Liver (tissue), 9 donors: ENCODE data around the gene MAP3K21. TPM values are rescaled to one million over a fixed set of nuclear protein-coding genes. Genes with fewer than 3 reads are reported as not detected.

Experiments
- DNase-seq: peaks from one replicate; pipeline ENCODE4 v3.0.0-alpha.2; 2017; ENCODE audit warnings: low spot score
- H3K27ac ChIP-seq, 2 donors: one replicate each; pipeline ENCODE4 v1.7.0; 2013; ENCODE audit warnings: inconsistent platforms in 2 of 2, low read length in 2 of 2, control low read depth in 1 of 2, low read depth in 1 of 2, mild to moderate bottlenecking in 1 of 2
- H3K27me3 ChIP-seq, 4 donors: one replicate each; pipeline versions ENCODE4 v1.6.1 to v1.7.0; 2013; ENCODE audit warnings: low read length in 3 of 4, inconsistent platforms in 1 of 4, mild to moderate bottlenecking in 1 of 4, moderate library complexity in 1 of 4; ENCODE audit not compliant: control insufficient read depth in 4 of 4, insufficient read depth in 4 of 4
- H3K36me3 ChIP-seq, 4 donors: one replicate each; pipeline versions ENCODE4 v1.6.1 to v1.7.0; 2013; ENCODE audit warnings: low read length in 3 of 4, mild to moderate bottlenecking in 3 of 4, low read depth in 1 of 4, moderate library complexity in 1 of 4; ENCODE audit not compliant: control insufficient read depth in 4 of 4, insufficient read depth in 3 of 4
- H3K4me1 ChIP-seq, 4 donors: one replicate each; pipeline versions ENCODE4 v1.6.1 to v1.7.0; 2013; ENCODE audit warnings: low read length in 3 of 4, mild to moderate bottlenecking in 3 of 4, moderate library complexity in 1 of 4; ENCODE audit not compliant: control insufficient read depth in 4 of 4, insufficient read depth in 4 of 4
- H3K4me3 ChIP-seq, 3 donors: one replicate each; pipeline versions ENCODE4 v1.6.1 to v1.7.0; 2013; ENCODE audit warnings: low read length in 3 of 3, control low read depth in 1 of 3, low read depth in 1 of 3, mild to moderate bottlenecking in 1 of 3
- H3K9ac ChIP-seq, 2 donors: one replicate each; pipeline ENCODE4 v1.7.0; 2013; ENCODE audit warnings: low read length in 2 of 2, mild to moderate bottlenecking in 2 of 2, moderate library complexity in 2 of 2, control low read depth in 1 of 2, low read depth in 1 of 2
- H3K9me3 ChIP-seq, 4 donors: one replicate each; pipeline versions ENCODE4 v1.6.1 to v1.7.0; 2013; ENCODE audit warnings: low read length in 3 of 4; ENCODE audit not compliant: control insufficient read depth in 4 of 4
- EGR1 ChIP-seq, 2 donors: IDR thresholded peaks; 2 replicates each; pipeline ENCODE4 v1.6.1; 2016 to 2018; ENCODE audit warnings: antibody characterized with exemption in 2 of 2, low read depth in 2 of 2
- FOXA1 ChIP-seq: IDR thresholded peaks from 2 replicates; pipeline ENCODE4 v1.6.1; 2016; ENCODE audit warnings: antibody characterized with exemption
- FOXA2 ChIP-seq: IDR thresholded peaks from 2 replicates; pipeline ENCODE4 v1.6.1; 2016; ENCODE audit warnings: antibody characterized with exemption
- GABPA ChIP-seq, 2 donors: IDR thresholded peaks in 1 of 2; conservative IDR thresholded peaks in 1 of 2; 2 replicates each; pipeline ENCODE4 v1.6.1; 2016; ENCODE audit warnings: antibody characterized with exemption in 2 of 2, mild to moderate bottlenecking in 1 of 2, moderate library complexity in 1 of 2
- HNF4A ChIP-seq, 2 donors: conservative IDR thresholded peaks; 2 replicates each; pipeline ENCODE4 v1.6.1; 2016; ENCODE audit warnings: antibody characterized with exemption in 2 of 2, mild to moderate bottlenecking in 2 of 2
- HNF4G ChIP-seq: IDR thresholded peaks from 2 replicates; pipeline ENCODE4 v1.6.1; 2016; ENCODE audit warnings: antibody characterized with exemption
- JUND ChIP-seq, 2 donors: IDR thresholded peaks; 2 replicates each; pipeline ENCODE4 v1.6.1; 2016; ENCODE audit warnings: antibody characterized with exemption in 2 of 2
- NR2F2 ChIP-seq: IDR thresholded peaks from 2 replicates; pipeline ENCODE4 v1.6.1; 2016; ENCODE audit warnings: antibody characterized with exemption
- RAD21 ChIP-seq, 2 donors: IDR thresholded peaks; 2 replicates each; pipeline ENCODE4 v1.6.1; 2016; ENCODE audit warnings: antibody characterized with exemption in 2 of 2, mild to moderate bottlenecking in 2 of 2
- RXRA ChIP-seq, 2 donors: IDR thresholded peaks; 2 replicates each; pipeline ENCODE4 v1.6.1; 2017 to 2018; ENCODE audit warnings: antibody characterized with exemption in 2 of 2, mild to moderate bottlenecking in 1 of 2
- SP1 ChIP-seq: IDR thresholded peaks from 2 replicates; pipeline ENCODE4 v1.6.1; 2018; ENCODE audit warnings: antibody characterized with exemption, mild to moderate bottlenecking
- TAF1 ChIP-seq: conservative IDR thresholded peaks from 2 replicates; pipeline ENCODE4 v1.6.1; 2016; ENCODE audit warnings: antibody characterized with exemption, mild to moderate bottlenecking
- YY1 ChIP-seq: IDR thresholded peaks from 2 replicates; pipeline ENCODE4 v1.6.1; 2016; ENCODE audit warnings: antibody characterized with exemption, mild to moderate bottlenecking
- WGBS: extraction: QIAGEN DNeasy Blood & Tissue Kit; methylation state at CpG from one replicate; pipeline ENCODE4 v1.1.7; 2013; 5-methylcytosine and 5-hydroxymethylcytosine counted together
- polyA plus RNA-seq, 2 donors: library from polyadenylated mRNA; stranded (reverse) in 1 of 2; unstranded in 1 of 2; fragments of 200-250 nt in 1 of 2; fragments of >200 nt in 1 of 2; fragmentation: Nextera tagmentation in 1 of 2; extraction: Ambion mirVana in 1 of 2; gene quantifications; one replicate each; pipeline versions ENCODE4 v1.2.1 to v1.2.3, GENCODE V29; 2013 to 2015
- total RNA-seq, 2 donors: library from RNA; depleted of rRNA; stranded (reverse); fragments of >200 nt; gene quantifications; one replicate each; pipeline ENCODE4 v1.2.3, GENCODE V29; 2014
- TF ChIP-seq, protein P1 (sequence below): IDR thresholded peaks from 2 replicates; pipeline ENCODE4 v1.6.1; 2016; ENCODE audit warnings: antibody characterized with exemption
- TF ChIP-seq, protein P2 (sequence below): IDR thresholded peaks from 2 replicates; pipeline ENCODE4 v1.6.1; 2016; ENCODE audit warnings: antibody characterized with exemption
- TF ChIP-seq, protein P3 (sequence below): IDR thresholded peaks from 2 replicates; pipeline ENCODE4 v1.6.1; 2016; ENCODE audit warnings: antibody characterized with exemption, mild to moderate bottlenecking
- TF ChIP-seq, protein P4 (sequence below): fragments of 150-350 bp; IDR thresholded peaks from 2 replicates; pipeline ENCODE4 v1.5.1; 2017; ENCODE audit warnings: improper control_type of control experiment, low read depth, low read length; ENCODE audit not compliant: missing input control
- TF ChIP-seq, protein P5 (sequence below): IDR thresholded peaks from 2 replicates; pipeline ENCODE4 v1.6.1; 2016; ENCODE audit warnings: antibody characterized with exemption
- donor health status: healthy.
- donor health status: healthy.
- donor health status: healthy.
- donor health status: healthy.
- donor health status: healthy.

MAP3K21 gene
- total and polyA plus RNA-seq, 4 donors, result 0.51 to 7.3 (median 1.6) TPM

DNA sequence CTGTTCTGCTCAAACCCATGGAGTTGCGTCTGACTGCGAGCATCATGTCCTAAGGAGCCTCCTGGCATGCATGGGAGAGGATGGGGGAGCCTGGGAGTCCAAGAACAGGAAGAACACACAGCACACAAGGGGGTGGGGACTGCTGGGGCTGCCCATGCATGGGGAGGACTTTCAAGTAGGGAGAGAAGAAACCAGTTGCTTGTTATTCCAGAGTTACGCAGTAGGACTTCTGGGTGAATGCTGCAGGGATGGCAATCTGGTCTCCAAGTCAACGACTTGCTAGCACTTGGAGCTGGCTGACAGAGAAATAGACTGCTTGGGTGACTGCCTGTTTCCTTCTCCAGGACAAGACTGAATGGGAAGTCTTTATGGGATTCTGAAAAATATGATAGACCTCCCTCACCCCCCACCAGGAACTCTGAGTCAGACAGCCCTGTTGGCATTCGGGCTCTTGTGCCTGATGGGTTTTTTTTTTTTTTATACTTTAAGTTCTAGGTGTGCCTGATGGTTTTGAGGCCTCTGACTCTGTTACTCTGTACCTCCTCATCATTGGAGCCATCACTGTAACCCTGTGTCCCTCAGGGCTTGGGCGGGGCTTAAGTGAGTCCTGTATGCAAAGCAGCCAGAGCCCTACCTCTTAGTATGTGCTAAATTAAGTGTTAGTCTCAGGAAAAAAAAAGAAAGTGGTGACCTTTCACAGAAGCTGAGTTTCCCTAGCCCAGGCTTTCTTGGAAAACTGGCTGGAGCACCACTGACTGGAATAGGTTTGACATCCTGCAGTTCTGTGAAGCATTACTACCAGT is 30.3 kb downstream of the MAP3K21 start:
- no peak for TF ChIP-seq JUND (IDR thresholded peaks at IDR 0.05)
- TF ChIP-seq GABPA (IDR thresholded peaks at IDR 0.05 in 1 of 2, conservative IDR thresholded peaks at IDR 0.05 in 1 of 2), result no peak
- no peak for TF ChIP-seq FOXA1
- TF ChIP-seq, protein P1, sequence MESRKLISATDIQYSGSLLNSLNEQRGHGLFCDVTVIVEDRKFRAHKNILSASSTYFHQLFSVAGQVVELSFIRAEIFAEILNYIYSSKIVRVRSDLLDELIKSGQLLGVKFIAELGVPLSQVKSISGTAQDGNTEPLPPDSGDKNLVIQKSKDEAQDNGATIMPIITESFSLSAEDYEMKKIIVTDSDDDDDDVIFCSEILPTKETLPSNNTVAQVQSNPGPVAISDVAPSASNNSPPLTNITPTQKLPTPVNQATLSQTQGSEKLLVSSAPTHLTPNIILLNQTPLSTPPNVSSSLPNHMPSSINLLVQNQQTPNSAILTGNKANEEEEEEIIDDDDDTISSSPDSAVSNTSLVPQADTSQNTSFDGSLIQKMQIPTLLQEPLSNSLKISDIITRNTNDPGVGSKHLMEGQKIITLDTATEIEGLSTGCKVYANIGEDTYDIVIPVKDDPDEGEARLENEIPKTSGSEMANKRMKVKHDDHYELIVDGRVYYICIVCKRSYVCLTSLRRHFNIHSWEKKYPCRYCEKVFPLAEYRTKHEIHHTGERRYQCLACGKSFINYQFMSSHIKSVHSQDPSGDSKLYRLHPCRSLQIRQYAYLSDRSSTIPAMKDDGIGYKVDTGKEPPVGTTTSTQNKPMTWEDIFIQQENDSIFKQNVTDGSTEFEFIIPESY, result no peak
- no peak for TF ChIP-seq NR2F2
- TF ChIP-seq TAF1, result no peak
- no peak for TF ChIP-seq HNF4G
- no peak for TF ChIP-seq SP1
- TF ChIP-seq, protein P2, sequence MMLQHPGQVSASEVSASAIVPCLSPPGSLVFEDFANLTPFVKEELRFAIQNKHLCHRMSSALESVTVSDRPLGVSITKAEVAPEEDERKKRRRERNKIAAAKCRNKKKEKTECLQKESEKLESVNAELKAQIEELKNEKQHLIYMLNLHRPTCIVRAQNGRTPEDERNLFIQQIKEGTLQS, result no peak
- TF ChIP-seq RAD21 (IDR thresholded peaks at IDR 0.05), result no peak
- TF ChIP-seq RXRA (IDR thresholded peaks at IDR 0.05), result no peak
- TF ChIP-seq FOXA2, result no peak
- TF ChIP-seq, protein P3, sequence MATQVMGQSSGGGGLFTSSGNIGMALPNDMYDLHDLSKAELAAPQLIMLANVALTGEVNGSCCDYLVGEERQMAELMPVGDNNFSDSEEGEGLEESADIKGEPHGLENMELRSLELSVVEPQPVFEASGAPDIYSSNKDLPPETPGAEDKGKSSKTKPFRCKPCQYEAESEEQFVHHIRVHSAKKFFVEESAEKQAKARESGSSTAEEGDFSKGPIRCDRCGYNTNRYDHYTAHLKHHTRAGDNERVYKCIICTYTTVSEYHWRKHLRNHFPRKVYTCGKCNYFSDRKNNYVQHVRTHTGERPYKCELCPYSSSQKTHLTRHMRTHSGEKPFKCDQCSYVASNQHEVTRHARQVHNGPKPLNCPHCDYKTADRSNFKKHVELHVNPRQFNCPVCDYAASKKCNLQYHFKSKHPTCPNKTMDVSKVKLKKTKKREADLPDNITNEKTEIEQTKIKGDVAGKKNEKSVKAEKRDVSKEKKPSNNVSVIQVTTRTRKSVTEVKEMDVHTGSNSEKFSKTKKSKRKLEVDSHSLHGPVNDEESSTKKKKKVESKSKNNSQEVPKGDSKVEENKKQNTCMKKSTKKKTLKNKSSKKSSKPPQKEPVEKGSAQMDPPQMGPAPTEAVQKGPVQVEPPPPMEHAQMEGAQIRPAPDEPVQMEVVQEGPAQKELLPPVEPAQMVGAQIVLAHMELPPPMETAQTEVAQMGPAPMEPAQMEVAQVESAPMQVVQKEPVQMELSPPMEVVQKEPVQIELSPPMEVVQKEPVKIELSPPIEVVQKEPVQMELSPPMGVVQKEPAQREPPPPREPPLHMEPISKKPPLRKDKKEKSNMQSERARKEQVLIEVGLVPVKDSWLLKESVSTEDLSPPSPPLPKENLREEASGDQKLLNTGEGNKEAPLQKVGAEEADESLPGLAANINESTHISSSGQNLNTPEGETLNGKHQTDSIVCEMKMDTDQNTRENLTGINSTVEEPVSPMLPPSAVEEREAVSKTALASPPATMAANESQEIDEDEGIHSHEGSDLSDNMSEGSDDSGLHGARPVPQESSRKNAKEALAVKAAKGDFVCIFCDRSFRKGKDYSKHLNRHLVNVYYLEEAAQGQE, result no peak

DNA sequence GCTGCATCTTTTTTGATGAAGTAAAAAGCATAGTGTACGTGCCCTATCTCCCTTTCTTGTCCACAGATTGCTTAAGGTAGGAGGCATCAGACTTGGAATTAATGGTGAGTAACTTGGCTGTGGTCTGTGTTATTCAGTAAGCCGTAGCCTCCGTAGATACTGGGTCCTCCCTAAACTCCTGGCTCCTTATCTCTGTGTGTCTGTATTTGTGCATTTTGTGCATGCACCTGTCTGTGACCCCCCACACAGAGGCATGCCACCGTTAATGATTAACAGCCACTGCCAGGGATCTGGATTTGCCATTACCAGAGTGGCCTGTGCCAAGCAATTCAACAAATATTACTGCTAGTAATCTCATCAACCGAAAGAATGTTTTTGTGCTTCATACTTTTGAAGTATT is 31.9 kb downstream of the MAP3K21 start:
- peaks cover 2 to 50% (median 39%) of the 10 kb centered on the region in 4 donors for H3K4me1 ChIP-seq
- no peak overlapping the region for H3K4me3 ChIP-seq
- H3K9ac ChIP-seq, result peak overlapping the region in 1 of 2 donors; percentile 16
- 35% methylated on average over 5 of the region's 5 CpGs for WGBS
- H3K36me3 ChIP-seq, result peaks cover 0 to 6% (median 2%) of the 10 kb centered on the region in 4 donors
- H3K27me3 ChIP-seq, result no peaks in the 10 kb centered on the region
- H3K27ac ChIP-seq, result peak overlapping the region; percentile 46
- DNase-seq, result peak; percentile 43
- no peaks in the 10 kb centered on the region for H3K9me3 ChIP-seq
- TF ChIP-seq SP1, result peak; percentile 80
- TF ChIP-seq JUND (IDR thresholded peaks at IDR 0.05), result peak in 1 of 2 donors; percentile 25
- peak in 1 of 2 donors; percentile 24 for TF ChIP-seq GABPA (IDR thresholded peaks at IDR 0.05 in 1 of 2, conservative IDR thresholded peaks at IDR 0.05 in 1 of 2)
- TF ChIP-seq FOXA1, result peak; percentile 31
- TF ChIP-seq FOXA2, result peak; percentile 47
- TF ChIP-seq, protein P4, sequence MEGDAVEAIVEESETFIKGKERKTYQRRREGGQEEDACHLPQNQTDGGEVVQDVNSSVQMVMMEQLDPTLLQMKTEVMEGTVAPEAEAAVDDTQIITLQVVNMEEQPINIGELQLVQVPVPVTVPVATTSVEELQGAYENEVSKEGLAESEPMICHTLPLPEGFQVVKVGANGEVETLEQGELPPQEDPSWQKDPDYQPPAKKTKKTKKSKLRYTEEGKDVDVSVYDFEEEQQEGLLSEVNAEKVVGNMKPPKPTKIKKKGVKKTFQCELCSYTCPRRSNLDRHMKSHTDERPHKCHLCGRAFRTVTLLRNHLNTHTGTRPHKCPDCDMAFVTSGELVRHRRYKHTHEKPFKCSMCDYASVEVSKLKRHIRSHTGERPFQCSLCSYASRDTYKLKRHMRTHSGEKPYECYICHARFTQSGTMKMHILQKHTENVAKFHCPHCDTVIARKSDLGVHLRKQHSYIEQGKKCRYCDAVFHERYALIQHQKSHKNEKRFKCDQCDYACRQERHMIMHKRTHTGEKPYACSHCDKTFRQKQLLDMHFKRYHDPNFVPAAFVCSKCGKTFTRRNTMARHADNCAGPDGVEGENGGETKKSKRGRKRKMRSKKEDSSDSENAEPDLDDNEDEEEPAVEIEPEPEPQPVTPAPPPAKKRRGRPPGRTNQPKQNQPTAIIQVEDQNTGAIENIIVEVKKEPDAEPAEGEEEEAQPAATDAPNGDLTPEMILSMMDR, result peak; percentile 1
- TF ChIP-seq RXRA (IDR thresholded peaks at IDR 0.05), result peak; percentile 63 to 80
- TF ChIP-seq TAF1, result no peak
- TF ChIP-seq, protein P5, sequence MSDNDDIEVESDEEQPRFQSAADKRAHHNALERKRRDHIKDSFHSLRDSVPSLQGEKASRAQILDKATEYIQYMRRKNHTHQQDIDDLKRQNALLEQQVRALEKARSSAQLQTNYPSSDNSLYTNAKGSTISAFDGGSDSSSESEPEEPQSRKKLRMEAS, result peak; percentile 73
- TF ChIP-seq RAD21 (IDR thresholded peaks at IDR 0.05), result peak; percentile 28 to 32
- TF ChIP-seq, protein P2, result no peak
- peak; percentile 63 for TF ChIP-seq YY1
- TF ChIP-seq, protein P1, result peak; percentile 48
- peak; percentile 10 to 63 for TF ChIP-seq HNF4A (conservative IDR thresholded peaks at IDR 0.05)
- TF ChIP-seq HNF4G, result no peak
- TF ChIP-seq NR2F2, result no peak
- TF ChIP-seq EGR1 (IDR thresholded peaks at IDR 0.05; ENCODE audit: low read depth in 2 of 2), result no peak

More for the DNA sequence above, 30.3 kb downstream of the MAP3K21 start:
- no peak overlapping the region for H3K9ac ChIP-seq
- no peak for DNase-seq
- peaks cover 2 to 47% (median 32%) of the 10 kb centered on the region in 4 donors for H3K4me1 ChIP-seq
- H3K27me3 ChIP-seq, result no peaks in the 10 kb centered on the region
- H3K27ac ChIP-seq, result no peak overlapping the region
- H3K4me3 ChIP-seq, result no peak overlapping the region
- H3K36me3 ChIP-seq, result peaks cover 0 to 6% (median 2%) of the 10 kb centered on the region in 4 donors
- 92% methylated on average over 6 of the region's 6 CpGs for WGBS
- no peaks in the 10 kb centered on the region for H3K9me3 ChIP-seq
